Measurements from ENCODE around the gene HLF. TPM values are rescaled to one million over a fixed set of nuclear protein-coding genes. Genes with fewer than 3 reads are reported as not detected.

The HLF gene
- total RNA-seq, 1 experiment from 2014 or later = 0.13 TPM

GRCh38 chr17:55304171-55304859 lies 39.6 kb downstream of the HLF start:
- in situ Hi-C loops (cut with HindIII; ENCODE audit: low pct_unique_long_range_greater_than_20kb, low sequenced_read_pairs) = no loop called here
- Histone ChIP-seq H3K27me3 (ENCODE audit: control insufficient read depth, insufficient read depth, low read length) (peaks cover 2% of the 10 kb centered on the region), H3K9me3 (ENCODE audit: control insufficient read depth, insufficient read depth, low read depth, low read length) (no peaks in the 10 kb centered on the region), H3K4me1 (ENCODE audit: control insufficient read depth, insufficient read depth, low read length) (no peaks in the 10 kb centered on the region), H3K36me3 (ENCODE audit: control insufficient read depth, insufficient read depth, low read length) (no peaks in the 10 kb centered on the region), H3K27ac (ENCODE audit: low read length) (no peak overlapping the region), H3K4me3 (ENCODE audit: low read depth in 2 of 2, low read length in 2 of 2) (no peak overlapping the region)
- CTCF ChIA-PET = no interaction called here
- POLR2A ChIA-PET = no interaction called here
- ATAC-seq (no peak), DNase-seq (ENCODE audit: low read depth, low spot score) (no peak)
- intact Hi-C loops (cut with micrococcal nuclease; ENCODE audit: unreplicated experiment) = no loop called here
- no peak for TF ChIP-seq TCF7L2 (IDR thresholded peaks at IDR 0.05; ENCODE audit: low read depth, low read length)
- TF ChIP-seq REST (IDR thresholded peaks at IDR 0.05; ENCODE audit: insufficient read depth in 1 of 2, low read depth in 2 of 2, low read length in 1 of 2) = no peak
- no peak for TF ChIP-seq CTCF (IDR thresholded peaks at IDR 0.05)
- TF ChIP-seq POLR2AphosphoS5 (IDR thresholded peaks at IDR 0.05; ENCODE audit: low read depth, low read length) = no peak
- no peak for TF ChIP-seq SIN3A (IDR thresholded peaks at IDR 0.05; ENCODE audit: borderline replicate concordance, insufficient read depth, low read depth, low read length)
- no TSS peak for BruUV-seq (replicated peaks)

- Histone ChIP-seq H3K36me3 (ENCODE audit: control insufficient read depth, insufficient read depth, low read length) (no peaks in the 10 kb centered on the region), H3K9me3 (ENCODE audit: control insufficient read depth, insufficient read depth, low read depth, low read length) (no peaks in the 10 kb centered on the region), H3K4me1 (ENCODE audit: control insufficient read depth, insufficient read depth, low read length) (no peaks in the 10 kb centered on the region), H3K27me3 (ENCODE audit: control insufficient read depth, insufficient read depth, low read length) (peaks cover 7% of the 10 kb centered on the region; the same call in 1 of the 2 replicates), H3K27ac (ENCODE audit: low read length) (no peak overlapping the region), H3K4me3 (ENCODE audit: low read depth in 2 of 2, low read length in 2 of 2) (no peak overlapping the region)
- CTCF ChIA-PET = no interaction called here
- DNase-seq (ENCODE audit: low read depth, low spot score) (no peak), ATAC-seq (no peak)
- BruUV-seq (replicated peaks) = no TSS peak
- intact Hi-C loops (cut with micrococcal nuclease; ENCODE audit: unreplicated experiment) = no loop called here
- TF ChIP-seq POLR2AphosphoS5 (IDR thresholded peaks at IDR 0.05; ENCODE audit: low read depth, low read length) (no peak), SIN3A (IDR thresholded peaks at IDR 0.05; ENCODE audit: borderline replicate concordance, insufficient read depth, low read depth, low read length) (no peak), TCF7L2 (IDR thresholded peaks at IDR 0.05; ENCODE audit: low read depth, low read length) (no peak), CTCF (IDR thresholded peaks at IDR 0.05) (no peak), REST (IDR thresholded peaks at IDR 0.05; ENCODE audit: insufficient read depth in 1 of 2, low read depth in 2 of 2, low read length in 1 of 2) (no peak)
- POLR2A ChIA-PET = no interaction called here
- in situ Hi-C loops (cut with HindIII; ENCODE audit: low pct_unique_long_range_greater_than_20kb, low sequenced_read_pairs) = no loop called here
Observed at GRCh38 chr17:55305321-55306087, 40.7 kb downstream of the HLF start.

Data from Panc1 (cell line).